ENCODE measurements around the gene MEOX1. TPM values are rescaled to one million over a fixed set of nuclear protein-coding genes. Genes with fewer than 3 reads are reported as not detected.
A peak's percentile ranks its signal among the peaks of the same experiment; 100 is the strongest.

MEOX1 gene
- 5.7 and 17.2 TPM in 2 replicates for total RNA-seq (ENCODE audit: low replicate concordance)
- long read RNA-seq, partial matches to known transcripts = 4 of 8 reads
- long read RNA-seq, other reads (novel, unspliced or antisense) = 1 of 8 reads

- DNase-seq (ENCODE audit: extremely low spot score, unreplicated experiment) = no peak
- H3K36me3 Mint-ChIP-seq = no peaks in the 10 kb centered on the region
- peak within 1 kb of the TSS; percentile 86 for H3K4me3 Mint-ChIP-seq
- no peaks in the 10 kb centered on the region for H3K27me3 Mint-ChIP-seq
- peak within 1 kb of the TSS; percentile 93 for H3K27ac Mint-ChIP-seq
- H3K4me1 Mint-ChIP-seq (ENCODE audit: unreplicated experiment) = peaks cover 54% of the 10 kb centered on the region
- no peaks in the 10 kb centered on the region for H3K9me3 Mint-ChIP-seq
- TF ChIP-seq CTCF (conservative IDR thresholded peaks at IDR 0.05) = no peak
These were observed at the start of gene MEOX1 for GRCh38 chr17:43661699-43662412. TSS of gene MEOX1 (minus strand) at chr17:43661922. CDS start at chr17:43661534, 388 bp downstream.

GRCh38 chr17:43710101-43710500 lies 48.4 kb upstream of the MEOX1 start:
- Mint-ChIP-seq H3K27ac (no peak overlapping the region), H3K36me3 (no peaks in the 10 kb centered on the region)
- TF ChIP-seq CTCF (conservative IDR thresholded peaks at IDR 0.05) = no peak

GRCh38 chr17:43709210-43709609 lies 47.5 kb upstream of the MEOX1 start:
- peaks cover 9% of the 10 kb centered on the region for H3K4me1 Mint-ChIP-seq (ENCODE audit: unreplicated experiment)
- peaks cover 14% of the 10 kb centered on the region for H3K27me3 Mint-ChIP-seq
- H3K36me3 Mint-ChIP-seq = no peaks in the 10 kb centered on the region
- H3K4me3 Mint-ChIP-seq = no peak overlapping the region
- no peaks in the 10 kb centered on the region for H3K9me3 Mint-ChIP-seq
- TF ChIP-seq CTCF (conservative IDR thresholded peaks at IDR 0.05) = no peak
- DNase-seq (ENCODE audit: extremely low spot score, unreplicated experiment) = no peak
- H3K27ac Mint-ChIP-seq = peak overlapping the region; percentile 12

More at GRCh38 chr17:43710101-43710500, 48.4 kb upstream of the MEOX1 start:
- H3K4me1 Mint-ChIP-seq (ENCODE audit: unreplicated experiment) = peaks cover 14% of the 10 kb centered on the region
- DNase-seq (ENCODE audit: extremely low spot score, unreplicated experiment) = no peak
- peaks cover 20% of the 10 kb centered on the region for H3K27me3 Mint-ChIP-seq
- no peak overlapping the region for H3K4me3 Mint-ChIP-seq
- H3K9me3 Mint-ChIP-seq = no peaks in the 10 kb centered on the region

GRCh38 chr17:43707184-43707583 lies 45.5 kb upstream of the MEOX1 start:
- H3K9me3 Mint-ChIP-seq = no peaks in the 10 kb centered on the region
- no peak overlapping the region for H3K27ac Mint-ChIP-seq
- H3K27me3 Mint-ChIP-seq = peaks cover 4% of the 10 kb centered on the region
- TF ChIP-seq CTCF (conservative IDR thresholded peaks at IDR 0.05) = no peak
- H3K4me3 Mint-ChIP-seq = no peak overlapping the region
- H3K36me3 Mint-ChIP-seq = no peaks in the 10 kb centered on the region
- peaks cover 4% of the 10 kb centered on the region for H3K4me1 Mint-ChIP-seq (ENCODE audit: unreplicated experiment)
- no peak for DNase-seq (ENCODE audit: extremely low spot score, unreplicated experiment)

GRCh38 chr17:43706235-43706634 lies 44.5 kb upstream of the MEOX1 start:
- H3K27ac Mint-ChIP-seq = no peak overlapping the region
- peaks cover 4% of the 10 kb centered on the region for H3K4me1 Mint-ChIP-seq (ENCODE audit: unreplicated experiment)
- no peak overlapping the region for H3K4me3 Mint-ChIP-seq
- no peak for DNase-seq (ENCODE audit: extremely low spot score, unreplicated experiment)
- H3K9me3 Mint-ChIP-seq = no peaks in the 10 kb centered on the region
- no peak for TF ChIP-seq CTCF (conservative IDR thresholded peaks at IDR 0.05)
- peaks cover 4% of the 10 kb centered on the region for H3K27me3 Mint-ChIP-seq
- no peaks in the 10 kb centered on the region for H3K36me3 Mint-ChIP-seq

Data from type B pancreatic cell (in vitro differentiated cells).